ENCODE measurements around the gene IL1R1.

IL1R1 gene

DNA sequence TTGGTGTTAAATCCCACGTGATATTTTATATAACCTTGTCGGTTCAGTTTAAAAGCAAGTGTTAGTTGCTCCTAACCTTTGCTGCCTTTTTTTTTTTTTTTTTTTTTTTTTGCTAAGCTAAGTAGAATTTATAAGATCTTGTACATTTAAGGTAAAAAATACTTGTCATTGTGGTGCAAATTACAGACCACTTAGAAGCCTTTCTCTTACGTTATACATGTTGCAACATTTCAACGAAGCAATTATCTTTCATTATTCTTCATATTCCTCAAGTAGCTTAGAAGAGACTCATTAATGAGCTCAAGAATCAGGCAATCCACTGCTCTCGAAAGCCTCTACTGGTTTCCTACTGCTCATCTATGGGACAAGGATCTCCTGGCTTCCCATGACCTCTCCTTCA, 29.4 kb downstream of the IL1R1 start:
- no peak for DNase-seq (ENCODE audit: low read depth in 2 of 3, low spot score in 1 of 3)

GRCh38 chr2:102172745-102173144, 30.2 kb downstream of the IL1R1 start:
- DNase-seq (ENCODE audit: low read depth in 2 of 3, low spot score in 1 of 3): no peak

- no peak for DNase-seq (ENCODE audit: low read depth in 2 of 3, low spot score in 1 of 3)
These were observed 33.6 kb downstream of the IL1R1 start for GRCh38 chr2:102176172-102176571.

- no peak for DNase-seq (ENCODE audit: low read depth in 2 of 3, low spot score in 1 of 3)
These were observed 35.4 kb downstream of the IL1R1 start for GRCh38 chr2:102177814-102178478.

- no peak for DNase-seq (ENCODE audit: low read depth in 2 of 3, low spot score in 1 of 3)
These were observed 36.5 kb downstream of the IL1R1 start for GRCh38 chr2:102179061-102179460.

DNA sequence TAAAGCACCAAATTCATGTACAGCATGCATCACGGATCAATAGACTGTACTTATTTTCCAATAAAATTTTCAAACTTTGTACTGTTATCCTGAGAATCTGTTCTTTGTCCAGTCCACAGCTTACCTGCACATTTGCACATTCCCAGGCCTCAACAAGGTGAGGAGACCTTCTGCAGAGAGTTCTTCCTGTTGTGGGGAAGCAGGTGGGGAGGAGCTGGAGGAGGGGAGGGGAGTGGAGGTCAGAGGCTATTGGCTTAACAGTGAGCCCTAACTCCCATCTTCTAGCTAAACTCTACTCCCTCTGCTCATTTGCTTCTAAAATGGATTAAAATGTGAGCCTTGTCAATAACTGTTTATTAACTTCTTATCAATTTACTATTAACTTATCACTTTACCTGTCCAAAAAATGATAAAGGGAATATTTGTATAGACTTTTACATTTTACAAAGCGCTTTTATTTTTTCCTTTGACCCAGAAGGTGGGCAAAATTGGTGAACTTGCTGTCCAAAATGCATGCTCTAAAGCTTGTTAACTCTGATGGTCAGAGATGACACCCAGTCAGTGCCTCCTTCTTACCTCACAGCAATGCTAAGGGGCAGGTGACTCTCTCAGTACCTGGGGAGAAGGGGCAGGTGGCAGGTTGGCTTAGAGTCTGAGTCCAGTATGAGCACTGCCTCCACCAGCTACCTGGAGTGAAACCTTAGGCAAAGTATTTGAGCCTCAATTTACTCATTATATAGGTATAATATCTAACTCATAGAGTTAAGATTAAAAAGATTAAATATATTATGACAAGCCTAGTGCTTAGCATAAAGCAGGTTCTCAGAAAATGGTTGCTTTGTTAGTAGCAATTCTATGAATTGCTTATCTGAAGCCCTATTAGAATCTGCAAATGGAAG, 37.5 kb downstream of the IL1R1 start:
- DNase-seq (ENCODE audit: low read depth in 2 of 3, low spot score in 1 of 3): no peak

DNA sequence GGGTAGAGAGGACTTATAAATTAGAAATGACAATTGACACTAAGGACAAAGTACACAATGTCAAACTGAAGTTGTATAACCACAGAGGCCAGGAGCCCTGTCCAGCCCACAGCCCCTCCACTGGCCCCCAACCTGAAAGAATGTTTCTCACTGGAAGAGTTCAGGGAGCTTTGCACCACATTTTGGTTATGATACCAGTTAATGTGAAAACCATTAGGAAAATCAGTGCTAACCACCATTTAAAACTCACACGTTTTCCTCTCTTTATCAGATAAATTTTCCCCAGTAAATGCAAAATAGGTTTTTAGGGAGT, 38.1 kb downstream of the IL1R1 start:
- no peak for DNase-seq (ENCODE audit: low read depth in 2 of 3, low spot score in 1 of 3)

DNA sequence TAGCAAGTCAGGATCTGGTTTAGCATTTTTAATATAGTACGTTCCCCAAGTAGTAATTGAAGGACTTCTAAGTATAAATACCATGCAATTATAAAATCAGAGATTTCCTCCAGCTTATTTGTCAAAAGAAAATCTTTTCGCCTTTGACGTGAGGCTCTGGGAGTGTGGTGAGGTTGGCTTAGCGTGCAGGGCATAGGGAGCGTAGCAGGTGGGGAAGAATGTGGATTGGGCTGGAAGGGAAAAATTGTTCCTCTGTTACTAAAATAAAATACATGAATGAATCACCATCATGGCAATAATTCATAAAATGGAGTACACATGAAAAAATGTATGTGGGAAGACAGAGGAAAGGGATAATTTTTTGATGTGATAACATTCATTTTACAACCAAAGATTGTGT, 38.8 kb downstream of the IL1R1 start:
- no peak for DNase-seq (ENCODE audit: low read depth in 2 of 3, low spot score in 1 of 3)

GRCh38 chr2:102181919-102182635, 39.5 kb downstream of the IL1R1 start:
- no peak for DNase-seq (ENCODE audit: low read depth in 2 of 3, low spot score in 1 of 3)

- DNase-seq (ENCODE audit: low read depth in 2 of 3, low spot score in 1 of 3): no peak
These were observed 41.5 kb downstream of the IL1R1 start for GRCh38 chr2:102184018-102184417.

DNA sequence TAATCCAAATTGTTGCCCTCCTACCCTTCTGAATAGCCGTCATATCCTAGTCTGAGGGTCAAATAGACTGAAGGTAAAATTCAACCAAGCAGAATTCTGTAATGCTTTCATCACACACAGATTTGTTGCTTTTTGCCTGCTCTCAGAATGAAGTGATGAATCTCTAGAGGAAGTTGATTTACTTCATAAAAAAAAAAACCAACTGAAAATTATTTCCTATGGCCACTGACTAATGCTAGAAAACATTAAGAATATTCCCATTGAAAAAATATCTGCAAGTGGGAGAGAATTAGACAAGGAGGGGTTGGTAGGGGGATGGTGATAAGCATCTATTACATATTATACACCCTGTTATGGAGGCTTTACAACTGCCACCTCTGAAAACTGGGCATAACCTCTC, 42.0 kb downstream of the IL1R1 start:
- no peak for DNase-seq (ENCODE audit: low read depth in 2 of 3, low spot score in 1 of 3)

DNA sequence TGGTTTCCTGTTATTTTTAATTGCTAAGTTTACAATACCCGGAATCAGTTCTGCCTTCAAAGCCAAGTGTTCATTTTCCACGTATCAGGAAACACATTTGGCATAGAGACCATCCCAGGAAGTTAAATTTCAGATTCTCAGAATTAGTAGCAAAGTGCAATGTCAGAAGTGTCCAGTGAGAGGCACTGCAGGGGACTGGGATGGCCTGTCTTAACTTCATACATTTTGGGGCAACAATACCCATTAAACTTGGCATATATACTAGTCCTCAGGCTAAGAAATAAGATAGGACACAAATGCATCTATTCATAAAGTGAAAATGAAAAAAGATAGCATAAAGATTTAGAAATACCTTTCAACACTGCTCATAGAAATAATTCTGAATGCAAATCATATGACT, 42.8 kb downstream of the IL1R1 start:
- DNase-seq (ENCODE audit: low read depth in 2 of 3, low spot score in 1 of 3): no peak

- DNase-seq (ENCODE audit: low read depth in 2 of 3, low spot score in 1 of 3): peak in 1 of 3 donors; percentile 23
These were observed 44.4 kb downstream of the IL1R1 start, which contains the start of gene IL1RL2 for GRCh38 chr2:102186791-102187495. Gene IL1RL2 (plus strand): TSS chr2:102187023. CDS start chr2:102187868, 845 bp downstream.

DNA sequence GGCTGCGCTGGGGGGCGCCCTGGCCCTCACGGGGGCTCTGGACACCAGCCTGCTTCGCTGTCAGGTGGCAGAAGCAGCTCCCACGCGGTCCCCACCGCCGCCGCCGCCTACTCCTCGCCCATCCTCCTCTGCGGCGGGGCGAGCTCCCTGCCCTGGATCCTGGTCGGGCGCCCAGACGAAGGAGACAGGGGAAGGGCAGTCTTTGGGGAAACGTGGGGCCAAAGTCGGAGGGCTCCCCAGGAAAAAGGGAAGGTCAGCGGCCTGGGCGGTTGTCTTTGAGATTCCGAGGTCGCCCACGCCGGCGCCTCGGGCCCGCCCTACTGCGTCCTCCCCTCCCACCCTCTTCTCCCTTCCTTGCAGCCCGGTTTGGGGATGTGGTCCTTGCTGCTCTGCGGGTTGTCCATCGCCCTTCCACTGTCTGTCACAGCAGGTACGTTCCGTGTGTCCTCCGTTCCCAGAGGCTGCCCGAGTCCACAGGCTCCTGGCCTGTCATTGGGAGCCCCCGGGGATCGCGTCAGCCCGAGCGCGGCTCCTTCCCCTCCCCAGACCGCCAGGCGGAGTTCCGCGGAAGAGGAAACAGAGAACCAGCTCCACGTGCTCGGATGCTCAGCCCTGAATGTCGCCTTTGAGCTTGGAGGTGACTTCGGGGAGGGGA, 45.1 kb downstream of the IL1R1 start:
- peak in 2 of 3 donors; percentile 30 to 36 for DNase-seq (ENCODE audit: low read depth in 2 of 3, low spot score in 1 of 3)

DNA sequence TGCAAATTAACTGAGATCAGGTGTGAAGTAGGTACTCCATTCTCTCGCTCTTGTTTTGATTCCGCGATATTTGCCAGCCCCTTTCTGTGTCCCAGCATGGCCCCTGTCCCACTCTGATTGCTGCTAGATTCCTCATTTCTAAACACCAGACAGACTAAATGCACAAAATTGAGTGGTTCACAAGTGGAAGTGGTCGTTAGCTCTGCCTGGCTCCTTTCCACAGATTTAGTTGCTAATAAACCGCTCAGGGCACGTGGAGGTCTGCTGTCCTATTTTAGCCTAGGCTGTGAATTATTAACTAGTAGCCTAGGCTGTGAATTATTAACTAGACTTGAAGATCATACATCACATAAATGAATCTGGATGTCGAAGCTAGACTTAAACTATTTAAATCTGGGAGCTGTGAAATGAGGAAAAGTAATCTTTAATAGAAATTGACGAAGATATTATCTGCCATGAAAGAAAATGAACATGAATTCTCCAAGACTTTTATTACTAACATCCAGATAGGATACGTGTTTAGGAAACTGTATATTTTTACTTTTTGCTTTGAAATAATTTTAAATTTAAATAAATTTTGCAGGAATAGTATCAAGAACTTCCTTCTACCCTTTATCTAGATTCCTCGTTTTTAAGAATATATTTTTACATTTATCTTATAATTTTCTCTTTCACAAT, 48.0 kb downstream of the IL1R1 start:
- no peak for DNase-seq (ENCODE audit: low read depth in 2 of 3, low spot score in 1 of 3)

- DNase-seq (ENCODE audit: low read depth in 2 of 3, low spot score in 1 of 3): no peak
These were observed 49.0 kb downstream of the IL1R1 start for GRCh38 chr2:102191501-102191900.

- DNase-seq (ENCODE audit: low read depth in 2 of 3, low spot score in 1 of 3): no peak
These were observed 50.5 kb downstream of the IL1R1 start for GRCh38 chr2:102193074-102193473.

DNA sequence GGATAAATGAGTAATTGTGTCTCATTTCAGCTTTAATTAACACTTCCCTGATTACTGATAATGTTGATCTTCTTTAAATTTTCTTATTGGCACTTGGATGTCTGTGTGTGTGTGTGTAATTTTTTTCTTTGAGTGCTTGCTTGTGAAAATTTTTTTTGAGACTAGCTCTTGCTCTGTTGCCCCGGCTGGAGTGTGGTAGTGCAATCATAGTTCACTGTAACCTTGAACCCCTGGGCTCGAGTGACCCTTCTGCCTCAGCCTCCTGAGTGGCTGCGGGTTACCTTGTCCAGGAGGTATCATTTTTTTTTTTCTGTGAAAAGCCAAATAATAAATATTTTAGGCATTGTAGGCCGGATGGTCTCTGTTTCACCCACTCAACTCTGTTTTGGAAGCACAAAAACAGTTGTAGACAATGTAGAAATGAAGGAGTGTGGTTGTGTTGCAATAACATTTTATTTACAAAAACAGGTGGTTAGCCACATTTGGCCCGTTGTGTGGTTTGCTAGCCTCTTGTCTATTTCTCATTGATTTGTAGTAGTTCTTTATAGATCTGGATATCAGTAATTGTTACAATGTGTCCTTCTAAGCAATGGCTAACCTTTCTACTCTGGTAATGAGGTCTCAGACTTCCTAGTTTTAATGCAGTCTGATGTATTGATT, 52.2 kb downstream of the IL1R1 start:
- DNase-seq (ENCODE audit: low read depth in 2 of 3, low spot score in 1 of 3): no peak

DNA sequence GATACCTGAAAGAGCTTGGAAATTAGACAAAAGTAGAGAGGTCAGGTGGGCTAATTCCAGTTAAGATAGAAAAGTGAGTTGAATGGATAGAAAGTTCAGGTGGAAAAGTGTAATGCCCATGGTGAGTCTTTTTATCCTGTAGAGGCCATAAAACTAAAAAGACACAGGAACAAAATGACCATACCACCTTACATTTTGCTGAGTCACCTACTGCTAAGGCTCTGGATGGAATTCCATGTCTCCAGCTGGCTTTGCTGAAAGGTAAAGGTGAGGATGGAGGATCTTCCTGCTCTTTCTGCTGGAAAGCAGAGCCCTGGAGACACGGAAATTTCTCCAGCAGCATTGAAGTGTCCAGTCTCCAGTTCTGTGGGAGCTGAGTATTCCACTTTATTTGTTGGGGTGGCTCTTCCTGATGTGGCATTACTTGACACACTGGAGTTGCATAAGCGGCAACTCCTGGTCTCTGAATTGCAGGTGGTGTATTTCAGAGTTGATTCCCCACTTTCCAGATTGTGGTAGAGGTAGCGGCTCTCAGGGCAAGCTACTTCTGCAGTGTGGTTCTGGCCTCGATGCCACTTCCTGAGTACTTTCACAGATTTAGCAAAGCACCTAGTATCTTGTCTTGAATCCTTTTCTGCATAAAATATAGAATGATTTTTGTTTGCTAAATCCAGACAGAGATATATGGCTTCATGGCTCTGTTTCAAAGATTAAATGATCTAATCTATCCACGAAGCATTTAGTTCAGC, 55.0 kb downstream of the IL1R1 start:
- no peak for DNase-seq (ENCODE audit: low read depth in 2 of 3, low spot score in 1 of 3)
